Suprapubic skin (tissue), 4 donors: ENCODE measurements around the gene SLC22A23. TPM values are rescaled to one million over a fixed set of nuclear protein-coding genes. Genes with fewer than 3 reads are reported as not detected.

Experiments
- DNase-seq, 2 donors: peaks; one replicate each; pipeline ENCODE4 v3.0.0-alpha.2; 2019; ENCODE audit warnings: low spot score in 2 of 2
- H3K27ac ChIP-seq: fragments of 200-600 bp; sonication (generic); one replicate; pipeline ENCODE4 v1.5.1; 2019
- H3K27me3 ChIP-seq: fragments of 200-600 bp; sonication (generic); one replicate; pipeline ENCODE4 v1.5.1; 2019
- H3K36me3 ChIP-seq: fragments of 200-600 bp; sonication (generic); one replicate; pipeline ENCODE4 v1.5.1; 2019
- H3K4me1 ChIP-seq: fragments of 200-600 bp; sonication (generic); one replicate; pipeline ENCODE4 v1.5.1; 2019
- H3K4me3 ChIP-seq: fragments of 200-600 bp; sonication (generic); one replicate; pipeline ENCODE4 v1.5.1; 2019; ENCODE audit warnings: mild to moderate bottlenecking
- H3K9me3 ChIP-seq: fragments of 200-600 bp; sonication (generic); one replicate; pipeline ENCODE4 v1.5.1; 2019
- EP300 ChIP-seq: sonication (generic); formaldehyde crosslinking; IDR thresholded peaks from one replicate; pipeline ENCODE4 v1.6.1; 2017; ENCODE audit warnings: antibody characterized with exemption
- POLR2A ChIP-seq, 2 donors: fragments of 450-650 bp; IDR thresholded peaks; one replicate each; pipeline ENCODE4 v1.6.1; 2017; ENCODE audit warnings: antibody characterized with exemption in 2 of 2, mild to moderate bottlenecking in 2 of 2, moderate library complexity in 2 of 2
- POLR2AphosphoS5 ChIP-seq, 3 donors: sonication (generic); formaldehyde crosslinking; IDR thresholded peaks; one replicate each; pipeline ENCODE4 v1.6.1; 2017; ENCODE audit warnings: antibody characterized with exemption in 3 of 3
- WGBS: methylation state at CpG from one replicate; pipeline ENCODE4 v1.1.5; 2018; 5-methylcytosine and 5-hydroxymethylcytosine counted together
- total RNA-seq, 4 donors: library from RNA; depleted of rRNA; stranded (reverse); fragments of >200 nt; gene quantifications; one replicate each; pipeline ENCODE4 v1.1.0, GENCODE V29; 2016
- TF ChIP-seq, protein P1 (sequence below), 2 donors: fragments of 200-600 bp in 1 of 2; fragments of 450-650 bp in 1 of 2; sonication (generic) in 1 of 2; IDR thresholded peaks; one replicate each; pipeline ENCODE4 v1.5.1; 2016 to 2019; ENCODE audit warnings: antibody characterized with exemption in 2 of 2, mild to moderate bottlenecking in 1 of 2, moderate library complexity in 1 of 2

Gene SLC22A23
- total RNA-seq, 4 donors from 2014 or later: 38.2 to 59.8 (median 48.1) TPM

DNA sequence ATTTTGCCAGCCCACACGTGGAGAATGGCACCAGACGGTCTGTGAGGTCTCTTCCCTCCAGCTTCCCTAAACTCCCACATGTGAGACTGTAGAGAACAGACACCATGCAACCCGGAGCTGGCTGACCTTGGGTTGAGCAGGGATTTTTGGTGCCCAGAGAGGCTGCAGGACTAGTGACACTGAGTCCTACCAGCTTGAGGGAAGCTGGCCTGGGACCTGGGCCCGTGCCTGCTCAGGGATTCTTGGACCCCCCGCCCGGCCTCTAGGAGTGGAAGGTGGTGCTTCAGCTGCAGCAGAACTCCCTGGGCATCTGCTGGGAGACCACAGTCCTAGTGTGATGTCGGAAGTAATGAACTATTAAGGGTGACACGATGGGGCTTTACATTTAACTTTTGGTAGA lies 194.9 kb downstream of the SLC22A23 start:
- no peak overlapping the region for H3K27ac ChIP-seq
- no peak overlapping the region for H3K4me3 ChIP-seq
- TF ChIP-seq POLR2AphosphoS5 (IDR thresholded peaks at IDR 0.05): no peak
- TF ChIP-seq, protein P1, sequence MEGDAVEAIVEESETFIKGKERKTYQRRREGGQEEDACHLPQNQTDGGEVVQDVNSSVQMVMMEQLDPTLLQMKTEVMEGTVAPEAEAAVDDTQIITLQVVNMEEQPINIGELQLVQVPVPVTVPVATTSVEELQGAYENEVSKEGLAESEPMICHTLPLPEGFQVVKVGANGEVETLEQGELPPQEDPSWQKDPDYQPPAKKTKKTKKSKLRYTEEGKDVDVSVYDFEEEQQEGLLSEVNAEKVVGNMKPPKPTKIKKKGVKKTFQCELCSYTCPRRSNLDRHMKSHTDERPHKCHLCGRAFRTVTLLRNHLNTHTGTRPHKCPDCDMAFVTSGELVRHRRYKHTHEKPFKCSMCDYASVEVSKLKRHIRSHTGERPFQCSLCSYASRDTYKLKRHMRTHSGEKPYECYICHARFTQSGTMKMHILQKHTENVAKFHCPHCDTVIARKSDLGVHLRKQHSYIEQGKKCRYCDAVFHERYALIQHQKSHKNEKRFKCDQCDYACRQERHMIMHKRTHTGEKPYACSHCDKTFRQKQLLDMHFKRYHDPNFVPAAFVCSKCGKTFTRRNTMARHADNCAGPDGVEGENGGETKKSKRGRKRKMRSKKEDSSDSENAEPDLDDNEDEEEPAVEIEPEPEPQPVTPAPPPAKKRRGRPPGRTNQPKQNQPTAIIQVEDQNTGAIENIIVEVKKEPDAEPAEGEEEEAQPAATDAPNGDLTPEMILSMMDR (IDR thresholded peaks at IDR 0.05): no peak
- TF ChIP-seq POLR2A (IDR thresholded peaks at IDR 0.05): no peak
- TF ChIP-seq EP300: no peak
- WGBS: 64% methylated on average over 8 of the region's 8 CpGs
- peaks cover 42% of the 10 kb centered on the region for H3K4me1 ChIP-seq
- H3K36me3 ChIP-seq: peaks cover 10% of the 10 kb centered on the region
- H3K9me3 ChIP-seq: no peaks in the 10 kb centered on the region
- no peak for DNase-seq
- H3K27me3 ChIP-seq: no peaks in the 10 kb centered on the region

DNA sequence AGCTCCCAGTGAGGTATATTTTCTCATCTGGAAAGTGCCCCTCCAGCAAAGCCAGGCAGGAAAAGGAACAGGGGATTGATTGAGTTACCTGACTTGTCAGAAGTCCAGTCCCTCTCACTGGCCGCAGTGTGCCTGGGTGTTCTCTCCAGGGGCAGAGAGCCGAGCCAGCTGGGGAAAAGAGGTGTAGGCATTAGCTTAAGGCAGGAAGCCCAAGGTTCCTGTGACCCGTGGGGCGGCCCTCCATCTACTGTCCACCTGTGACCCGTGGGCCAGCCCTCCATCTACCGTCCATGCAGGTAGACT lies 195.4 kb downstream of the SLC22A23 start:
- Histone ChIP-seq H3K4me3 (no peak overlapping the region), H3K9me3 (no peaks in the 10 kb centered on the region), H3K36me3 (peaks cover 10% of the 10 kb centered on the region), H3K4me1 (peaks cover 42% of the 10 kb centered on the region), H3K27ac (no peak overlapping the region), H3K27me3 (no peaks in the 10 kb centered on the region)
- TF ChIP-seq POLR2AphosphoS5 (IDR thresholded peaks at IDR 0.05) (no peak), POLR2A (IDR thresholded peaks at IDR 0.05) (no peak), EP300 (no peak)
- TF ChIP-seq, protein P1 (IDR thresholded peaks at IDR 0.05): no peak
- 62% methylated on average over 6 of the region's 6 CpGs for WGBS
- no peak for DNase-seq

DNA sequence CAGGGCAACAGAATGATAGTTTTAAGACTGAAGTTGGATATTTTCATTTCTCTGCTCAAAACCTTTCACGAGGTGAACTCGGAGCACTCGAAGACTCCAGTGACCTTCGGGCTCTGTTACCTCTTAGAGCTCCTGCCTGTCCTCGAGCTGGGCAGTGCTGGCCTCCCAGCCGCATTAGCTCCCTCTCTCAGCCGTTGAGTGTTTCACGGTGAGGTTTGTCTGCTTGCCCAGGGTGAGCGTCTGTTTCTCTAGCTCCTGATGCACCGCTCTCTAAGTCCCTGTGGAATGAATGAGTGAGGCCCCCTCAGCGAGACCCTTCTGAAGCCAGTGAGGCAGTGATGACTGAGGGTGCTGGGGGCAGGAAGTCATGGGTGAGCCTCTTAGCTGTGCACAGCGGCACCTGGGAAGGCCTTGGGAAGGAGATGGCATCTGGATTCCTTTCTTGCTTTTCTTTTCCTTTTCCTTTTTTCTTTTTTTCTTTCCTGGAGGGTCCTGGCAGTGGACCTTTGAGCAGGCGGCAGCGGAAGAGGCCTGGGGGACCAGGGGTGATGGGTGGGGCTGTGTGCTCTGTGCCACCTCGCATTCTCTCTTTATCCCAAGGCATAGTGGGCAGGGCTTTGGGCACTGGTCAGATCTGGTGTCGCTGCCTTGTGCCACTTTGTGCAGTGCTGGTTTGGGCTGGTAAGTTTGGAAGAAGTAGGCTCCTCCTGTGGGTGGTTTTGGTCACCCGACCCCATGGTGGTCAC lies 195.9 kb downstream of the SLC22A23 start:
- 71% methylated on average over 17 of the region's 17 CpGs for WGBS
- H3K27ac ChIP-seq: no peak overlapping the region

DNA sequence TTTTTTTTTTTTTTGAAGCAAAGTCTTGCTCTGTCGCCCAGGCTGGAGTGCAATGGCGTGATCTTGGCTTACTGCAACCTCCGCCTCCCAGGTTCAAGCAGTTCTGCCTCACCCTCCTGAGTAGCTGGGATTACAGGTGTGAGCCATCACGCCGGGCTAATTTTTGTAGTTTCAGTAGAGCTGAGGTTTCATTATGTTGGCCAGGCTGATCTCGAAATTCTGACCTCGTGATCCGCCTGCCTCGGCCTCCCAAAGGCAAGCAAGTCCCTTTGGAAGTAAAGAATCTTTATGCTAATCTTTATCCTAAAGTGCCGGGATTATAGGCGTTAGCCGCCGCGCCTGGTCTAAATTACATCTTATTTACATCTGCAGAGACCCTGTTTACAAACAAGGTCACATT lies 196.6 kb downstream of the SLC22A23 start:
- Histone ChIP-seq H3K36me3 (peaks cover 10% of the 10 kb centered on the region), H3K27me3 (no peaks in the 10 kb centered on the region), H3K4me3 (peak overlapping the region; percentile 96), H3K9me3 (no peaks in the 10 kb centered on the region), H3K4me1 (peaks cover 42% of the 10 kb centered on the region), H3K27ac (no peak overlapping the region)
- 74% methylated on average over 14 of the region's 14 CpGs for WGBS
- DNase-seq: peak in 1 of 2 donors; percentile 49
- TF ChIP-seq POLR2AphosphoS5 (IDR thresholded peaks at IDR 0.05) (no peak), EP300 (no peak)

More for the DNA sequence above, 195.9 kb downstream of the SLC22A23 start:
- Histone ChIP-seq H3K27me3 (no peaks in the 10 kb centered on the region), H3K4me1 (peaks cover 42% of the 10 kb centered on the region), H3K36me3 (peaks cover 10% of the 10 kb centered on the region), H3K9me3 (no peaks in the 10 kb centered on the region), H3K4me3 (peak overlapping the region; percentile 1)
- peak in 1 of 2 donors; percentile 38 for DNase-seq
- TF ChIP-seq POLR2A (IDR thresholded peaks at IDR 0.05) (no peak), POLR2AphosphoS5 (IDR thresholded peaks at IDR 0.05) (no peak), EP300 (no peak)
- TF ChIP-seq, protein P1 (IDR thresholded peaks at IDR 0.05): no peak

DNA sequence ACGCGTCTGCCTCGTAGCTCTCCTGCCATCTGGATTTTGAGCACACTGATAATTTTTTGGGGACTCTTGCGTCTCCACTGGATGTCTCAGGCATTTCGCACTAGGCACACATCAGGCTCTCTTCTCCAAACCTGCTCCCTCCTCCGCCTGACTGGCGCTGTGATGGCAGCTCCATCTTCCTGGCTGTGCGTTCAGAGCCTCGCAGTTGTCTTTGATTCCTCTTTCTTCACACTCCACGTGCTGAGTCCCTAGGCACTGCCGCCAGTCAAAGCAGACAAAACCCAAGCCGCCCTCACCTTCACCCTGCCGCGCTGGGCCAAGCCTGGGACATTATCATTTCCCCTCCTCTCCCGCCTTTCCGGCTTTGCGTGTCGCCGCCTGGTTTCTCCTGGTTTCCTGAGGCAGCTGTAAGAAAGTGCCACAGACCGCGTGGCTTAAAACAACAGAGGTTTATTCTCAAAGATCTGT lies 197.3 kb downstream of the SLC22A23 start:
- WGBS: under 1% methylated on average over 17 of the region's 21 CpGs
- Histone ChIP-seq H3K27me3 (no peaks in the 10 kb centered on the region), H3K36me3 (peaks cover 10% of the 10 kb centered on the region), H3K9me3 (no peaks in the 10 kb centered on the region), H3K27ac (peak overlapping the region; percentile 82), H3K4me3 (peak overlapping the region; percentile 96), H3K4me1 (peaks cover 42% of the 10 kb centered on the region)
- no peak for TF ChIP-seq EP300
- no peak for TF ChIP-seq POLR2A (IDR thresholded peaks at IDR 0.05)
- TF ChIP-seq, protein P1 (IDR thresholded peaks at IDR 0.05): peak in 1 of 2 donors; percentile 1
- DNase-seq: no peak
